PFSK-1 (cell line): ENCODE results near the gene MUC20.

Source experiments
- POLR2AphosphoS5 ChIP-seq: IDR thresholded peaks from 2 replicates; pipeline ENCODE4 v1.6.1; 2012; ENCODE audit warnings: low read depth, mild to moderate bottlenecking, control low read depth, low read length, moderate library complexity
- TAF1 ChIP-seq: IDR thresholded peaks from 2 replicates; pipeline ENCODE4 v1.6.1; 2012; ENCODE audit warnings: low read length, control low read depth, borderline replicate concordance; ENCODE audit not compliant: insufficient read depth
- TF ChIP-seq, protein P1 (sequence below), 2 experiments: IDR thresholded peaks; 2 replicates each; pipeline versions ENCODE4 v1.6.1 to v1.8.0; 2011 to 2012; ENCODE audit warnings: low read depth in 2 of 2, low read length in 2 of 2, control low read depth in 1 of 2, inconsistent platforms in 1 of 2, mild to moderate bottlenecking in 1 of 2, moderate library complexity in 1 of 2; ENCODE audit not compliant: insufficient read depth in 1 of 2

DNA sequence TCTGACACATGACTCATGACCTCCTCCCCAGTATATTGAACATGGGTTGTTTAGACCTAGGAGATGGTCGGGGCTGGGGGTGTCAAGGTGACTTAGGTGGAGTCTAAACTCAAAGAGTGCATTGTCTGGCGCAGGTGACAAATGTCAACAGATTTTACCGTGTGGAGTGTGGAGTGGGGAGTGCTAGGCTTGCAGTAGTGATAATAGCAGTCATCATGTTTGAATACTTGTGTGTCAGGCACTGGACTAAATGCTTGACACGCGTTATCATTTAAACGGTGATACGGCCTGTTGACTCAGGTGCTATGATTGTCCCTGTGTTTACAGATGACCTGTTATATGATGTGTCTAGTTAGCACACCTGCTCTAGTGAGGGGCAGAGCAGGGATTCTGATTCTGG, 30.8 kb downstream of the MUC20 start:
- TF ChIP-seq POLR2AphosphoS5 (no peak), TAF1 (no peak)
- TF ChIP-seq, protein P1, sequence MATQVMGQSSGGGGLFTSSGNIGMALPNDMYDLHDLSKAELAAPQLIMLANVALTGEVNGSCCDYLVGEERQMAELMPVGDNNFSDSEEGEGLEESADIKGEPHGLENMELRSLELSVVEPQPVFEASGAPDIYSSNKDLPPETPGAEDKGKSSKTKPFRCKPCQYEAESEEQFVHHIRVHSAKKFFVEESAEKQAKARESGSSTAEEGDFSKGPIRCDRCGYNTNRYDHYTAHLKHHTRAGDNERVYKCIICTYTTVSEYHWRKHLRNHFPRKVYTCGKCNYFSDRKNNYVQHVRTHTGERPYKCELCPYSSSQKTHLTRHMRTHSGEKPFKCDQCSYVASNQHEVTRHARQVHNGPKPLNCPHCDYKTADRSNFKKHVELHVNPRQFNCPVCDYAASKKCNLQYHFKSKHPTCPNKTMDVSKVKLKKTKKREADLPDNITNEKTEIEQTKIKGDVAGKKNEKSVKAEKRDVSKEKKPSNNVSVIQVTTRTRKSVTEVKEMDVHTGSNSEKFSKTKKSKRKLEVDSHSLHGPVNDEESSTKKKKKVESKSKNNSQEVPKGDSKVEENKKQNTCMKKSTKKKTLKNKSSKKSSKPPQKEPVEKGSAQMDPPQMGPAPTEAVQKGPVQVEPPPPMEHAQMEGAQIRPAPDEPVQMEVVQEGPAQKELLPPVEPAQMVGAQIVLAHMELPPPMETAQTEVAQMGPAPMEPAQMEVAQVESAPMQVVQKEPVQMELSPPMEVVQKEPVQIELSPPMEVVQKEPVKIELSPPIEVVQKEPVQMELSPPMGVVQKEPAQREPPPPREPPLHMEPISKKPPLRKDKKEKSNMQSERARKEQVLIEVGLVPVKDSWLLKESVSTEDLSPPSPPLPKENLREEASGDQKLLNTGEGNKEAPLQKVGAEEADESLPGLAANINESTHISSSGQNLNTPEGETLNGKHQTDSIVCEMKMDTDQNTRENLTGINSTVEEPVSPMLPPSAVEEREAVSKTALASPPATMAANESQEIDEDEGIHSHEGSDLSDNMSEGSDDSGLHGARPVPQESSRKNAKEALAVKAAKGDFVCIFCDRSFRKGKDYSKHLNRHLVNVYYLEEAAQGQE (IDR thresholded peaks at IDR 0.05; ENCODE audit: insufficient read depth in 1 of 2, low read depth in 2 of 2, low read length in 2 of 2): no peak
